ENCODE results near the gene TSPAN17. TPM values are rescaled to one million over a fixed set of nuclear protein-coding genes. Genes with fewer than 3 reads are reported as not detected.
A peak's percentile ranks its signal among the peaks of the same experiment; 100 is the strongest.

The TSPAN17 gene
- polyA plus RNA-seq, 2 of the 4 experiments (the other 2 are of a cell fraction), result 35.6 to 47.4 TPM

- H3K27ac ChIP-seq, result no peak overlapping the region
- ATAC-seq (no peak), FAIRE-seq (no peak), DNase-seq (ENCODE audit: low read depth in 1 of 2, low spot score in 1 of 2) (no peak)
- peak overlapping the region; percentile 91 for H3K4me2 ChIP-seq
- H3K9me3 ChIP-seq, result no peaks in the 10 kb centered on the region
- POLR2A ChIA-PET, result no interaction called here
- TF ChIP-seq CBX2 (IDR thresholded peaks at IDR 0.05; ENCODE audit: borderline replicate concordance, low read depth), result no peak
- no peak for TF ChIP-seq POLR2AphosphoS2 (conservative IDR thresholded peaks at IDR 0.05; ENCODE audit: low read length)
- TF ChIP-seq SMC3 (IDR thresholded peaks at IDR 0.05), result no peak
- no peak for TF ChIP-seq E2F6 (IDR thresholded peaks at IDR 0.05; ENCODE audit: borderline replicate concordance, low read depth)
- TF ChIP-seq NPAS2 (CRISPR knock-in tag; IDR thresholded peaks at IDR 0.05; ENCODE audit: borderline replicate concordance), result no peak
- no peak for TF ChIP-seq CHD4 (IDR thresholded peaks at IDR 0.05; ENCODE audit: borderline replicate concordance)
- TF ChIP-seq JUNB (IDR thresholded peaks at IDR 0.05), result no peak
- TF ChIP-seq HDAC2 (IDR thresholded peaks at IDR 0.05), result no peak
- H3K4me3 ChIP-seq, result no peak overlapping the region; the same call in 2 of the 3 replicates
- peaks cover 35% of the 10 kb centered on the region for H3K4me1 ChIP-seq
- CTCF ChIA-PET, result interaction anchor here (0.8 to 1.3 kb wide), 4 partner anchors 11 to 227 kb away, joined by 3 to 5 read pairs (median 4); no protein-coding TSS in a partner anchor
- 79% methylated on average over 18 of the region's 19 CpGs for WGBS (ENCODE audit: missing lambda C conversion rate)
Measured at GRCh38 chr5:176618783-176619182, 28.5 kb upstream of the TSPAN17 start.

GRCh38 chr5:176619203-176619568, 28.1 kb upstream of the TSPAN17 start:
- FAIRE-seq (no peak), DNase-seq (ENCODE audit: low read depth in 1 of 2, low spot score in 1 of 2) (peak; percentile 84 to 86), ATAC-seq (peak; percentile 63 to 89)
- Histone ChIP-seq H3K4me1 (peaks cover 31% of the 10 kb centered on the region), H3K4me2 (peak overlapping the region; percentile 91), H3K4me3 (peak overlapping the region; percentile 38; the same call in 2 of the 3 replicates), H3K9me3 (no peaks in the 10 kb centered on the region), H3K27ac (no peak overlapping the region)
- POLR2A ChIA-PET, result no interaction called here
- TF ChIP-seq MYC (IDR thresholded peaks at IDR 0.05; ENCODE audit: borderline replicate concordance, low read length) (no peak), CHD4 (IDR thresholded peaks at IDR 0.05; ENCODE audit: borderline replicate concordance) (no peak), BCL3 (IDR thresholded peaks at IDR 0.05) (no peak), E2F6 (IDR thresholded peaks at IDR 0.05; ENCODE audit: borderline replicate concordance, low read depth) (peak; percentile 35; the same call in 1 of the 2 replicates), EP300 (IDR thresholded peaks at IDR 0.05) (no peak), POLR2AphosphoS2 (conservative IDR thresholded peaks at IDR 0.05; ENCODE audit: low read length) (no peak), CTCF (IDR thresholded peaks at IDR 0.05) (peak; percentile 22; the same call in 2 of the 3 replicates), PBX3 (IDR thresholded peaks at IDR 0.05) (no peak), GATA3 (IDR thresholded peaks at IDR 0.05; ENCODE audit: borderline replicate concordance) (no peak), JUNB (IDR thresholded peaks at IDR 0.05) (no peak), RFX5 (IDR thresholded peaks at IDR 0.05) (no peak), HDAC2 (IDR thresholded peaks at IDR 0.05) (no peak), SMC3 (IDR thresholded peaks at IDR 0.05) (peak; percentile 47; the same call in 2 of the 3 replicates), MAX (IDR thresholded peaks at IDR 0.05) (peak; percentile 47; the same call in 1 of the 2 replicates), EHMT2 (IDR thresholded peaks at IDR 0.05; ENCODE audit: low read depth) (no peak), CBX2 (IDR thresholded peaks at IDR 0.05; ENCODE audit: borderline replicate concordance, low read depth) (no peak), USF2 (IDR thresholded peaks at IDR 0.05) (no peak), ZNF302 (CRISPR knock-in tag; IDR thresholded peaks at IDR 0.05) (no peak), RCOR1 (IDR thresholded peaks at IDR 0.05; ENCODE audit: low read depth, low read length) (no peak), SREBF2 (IDR thresholded peaks at IDR 0.05) (no peak), RAD21 (conservative IDR thresholded peaks at IDR 0.05 in 1 of 2, IDR thresholded peaks at IDR 0.05 in 1 of 2) (peak; percentile 64 to 65), CBX8 (IDR thresholded peaks at IDR 0.05) (no peak), NPAS2 (CRISPR knock-in tag; IDR thresholded peaks at IDR 0.05; ENCODE audit: borderline replicate concordance) (no peak), HES2 (IDR thresholded peaks at IDR 0.05) (no peak)
- CTCF ChIA-PET, result interaction anchor here (0.8 to 1.3 kb wide), 4 partner anchors 12 to 226 kb away, joined by 3 to 5 read pairs (median 4); no protein-coding TSS in a partner anchor
- 12% methylated on average over 11 of the region's 31 CpGs for WGBS (ENCODE audit: missing lambda C conversion rate)
